ENCODE measurements around the gene CDK5RAP2.

- TF ChIP-seq, protein P1, sequence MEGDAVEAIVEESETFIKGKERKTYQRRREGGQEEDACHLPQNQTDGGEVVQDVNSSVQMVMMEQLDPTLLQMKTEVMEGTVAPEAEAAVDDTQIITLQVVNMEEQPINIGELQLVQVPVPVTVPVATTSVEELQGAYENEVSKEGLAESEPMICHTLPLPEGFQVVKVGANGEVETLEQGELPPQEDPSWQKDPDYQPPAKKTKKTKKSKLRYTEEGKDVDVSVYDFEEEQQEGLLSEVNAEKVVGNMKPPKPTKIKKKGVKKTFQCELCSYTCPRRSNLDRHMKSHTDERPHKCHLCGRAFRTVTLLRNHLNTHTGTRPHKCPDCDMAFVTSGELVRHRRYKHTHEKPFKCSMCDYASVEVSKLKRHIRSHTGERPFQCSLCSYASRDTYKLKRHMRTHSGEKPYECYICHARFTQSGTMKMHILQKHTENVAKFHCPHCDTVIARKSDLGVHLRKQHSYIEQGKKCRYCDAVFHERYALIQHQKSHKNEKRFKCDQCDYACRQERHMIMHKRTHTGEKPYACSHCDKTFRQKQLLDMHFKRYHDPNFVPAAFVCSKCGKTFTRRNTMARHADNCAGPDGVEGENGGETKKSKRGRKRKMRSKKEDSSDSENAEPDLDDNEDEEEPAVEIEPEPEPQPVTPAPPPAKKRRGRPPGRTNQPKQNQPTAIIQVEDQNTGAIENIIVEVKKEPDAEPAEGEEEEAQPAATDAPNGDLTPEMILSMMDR (IDR thresholded peaks at IDR 0.05): no peak
- TF ChIP-seq EP300 (IDR thresholded peaks at IDR 0.05) (no peak), POLR2A (IDR thresholded peaks at IDR 0.05) (no peak)
These were observed 133.3 kb downstream of the CDK5RAP2 start for GRCh38 chr9:120446671-120447070.
